HG02840 (cell line): ENCODE measurements around the gene NPHP4.

Experiments used
- ATAC-seq: cut with Tn5 transposase; IDR thresholded peaks from one replicate; pipeline ENCODE4 v1.9.1; 2021; ENCODE audit warnings: mild to moderate bottlenecking, moderate library complexity, moderate number of reproducible peaks; ENCODE audit not compliant: unreplicated experiment, low FRiP score

Gene NPHP4

GRCh38 chr1:5916572-5917280 is 75.5 kb downstream of the NPHP4 start:
- no peak for ATAC-seq

GRCh38 chr1:5915587-5916571 is 76.3 kb downstream of the NPHP4 start:
- ATAC-seq = no peak

DNA sequence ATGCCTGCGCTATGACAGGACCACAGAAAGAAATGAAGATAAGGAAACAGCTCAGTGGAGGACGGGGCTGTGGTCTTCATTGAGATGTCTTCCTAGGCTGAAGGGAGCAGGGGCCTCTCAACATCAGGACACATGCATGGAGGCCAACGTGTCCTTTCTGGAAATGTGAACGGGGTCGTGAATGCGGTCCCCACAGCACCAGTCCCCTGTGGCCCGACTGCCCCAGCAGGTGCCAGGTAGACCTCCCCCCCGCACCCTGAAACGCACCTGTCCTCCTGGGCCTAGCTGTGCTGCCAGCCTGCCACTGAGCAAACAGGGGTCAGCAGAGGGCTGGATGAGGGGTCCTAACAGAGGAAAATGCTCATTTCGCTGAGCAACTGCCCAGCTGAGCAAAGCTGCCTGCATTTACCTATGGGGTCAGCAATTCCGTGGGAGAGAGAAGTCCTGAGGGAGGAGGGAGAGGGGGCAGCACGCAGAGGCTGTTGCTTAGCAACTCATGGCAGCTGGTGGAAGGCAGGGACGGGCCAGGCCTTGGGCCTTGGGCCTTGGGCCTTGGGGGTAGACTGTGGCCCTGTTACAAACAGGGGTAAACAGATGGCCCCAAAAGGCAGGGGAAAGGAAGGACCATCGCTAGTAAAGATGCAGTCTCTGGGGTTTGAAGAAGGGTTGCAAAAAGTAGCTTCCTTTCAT is 77.4 kb downstream of the NPHP4 start:
- ATAC-seq = no peak

DNA sequence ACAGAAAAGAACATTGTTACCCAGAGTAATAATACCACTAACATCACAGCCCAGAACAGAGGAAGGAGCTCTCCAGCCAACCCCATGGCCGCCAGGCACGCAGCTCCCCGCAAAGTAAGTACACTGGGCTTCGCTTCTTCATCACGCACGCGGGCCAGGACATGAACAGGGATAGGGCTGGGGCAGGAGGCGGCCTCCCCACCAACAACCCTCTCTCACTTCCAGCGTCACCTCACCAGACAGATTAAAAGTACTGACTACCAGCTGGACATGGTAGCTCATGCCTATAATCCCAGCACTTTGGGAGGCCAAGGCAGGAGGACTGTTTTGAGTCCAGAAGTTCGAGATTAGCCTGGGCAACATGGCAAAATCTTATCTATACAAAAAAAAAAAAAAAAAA is 78.3 kb downstream of the NPHP4 start:
- ATAC-seq = no peak

DNA sequence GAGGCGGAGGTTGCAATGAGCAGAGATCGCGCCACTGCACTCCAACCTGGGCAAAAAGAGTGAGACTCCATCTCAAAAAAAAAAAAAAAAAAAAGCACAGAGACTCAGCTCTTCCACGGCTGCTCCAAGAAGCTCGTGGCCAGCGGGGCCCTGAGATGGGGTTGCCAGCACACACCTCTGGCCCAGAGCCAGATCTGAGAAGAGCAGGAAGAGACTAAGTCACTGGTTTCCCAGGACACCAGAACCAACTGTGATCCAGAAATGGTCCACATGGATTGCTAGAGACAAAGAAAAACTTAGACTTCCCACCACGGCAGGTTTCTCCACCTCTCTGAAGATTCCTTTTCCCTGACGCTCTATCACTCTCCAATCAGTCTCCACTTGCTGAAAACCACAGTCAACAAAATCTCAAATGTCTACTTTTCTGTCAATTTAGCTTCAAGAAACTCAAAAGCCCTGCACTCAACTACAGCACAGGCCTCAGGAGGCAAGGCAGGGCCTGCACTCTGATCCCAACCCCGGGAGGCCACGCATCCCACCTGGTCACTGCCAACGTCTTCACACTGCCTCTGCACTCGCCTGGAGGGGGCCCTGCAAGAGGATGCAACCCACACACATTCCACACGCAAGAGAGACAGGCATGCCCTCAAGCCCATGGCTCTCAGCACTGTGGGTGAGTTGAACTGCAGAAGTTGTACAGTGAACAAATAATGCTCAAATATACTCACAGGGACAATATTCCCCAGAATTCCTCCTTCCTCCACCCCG is 79.0 kb downstream of the NPHP4 start:
- no peak for ATAC-seq

GRCh38 chr1:5911871-5912271 is 80.4 kb downstream of the NPHP4 start:
- ATAC-seq = no peak

DNA sequence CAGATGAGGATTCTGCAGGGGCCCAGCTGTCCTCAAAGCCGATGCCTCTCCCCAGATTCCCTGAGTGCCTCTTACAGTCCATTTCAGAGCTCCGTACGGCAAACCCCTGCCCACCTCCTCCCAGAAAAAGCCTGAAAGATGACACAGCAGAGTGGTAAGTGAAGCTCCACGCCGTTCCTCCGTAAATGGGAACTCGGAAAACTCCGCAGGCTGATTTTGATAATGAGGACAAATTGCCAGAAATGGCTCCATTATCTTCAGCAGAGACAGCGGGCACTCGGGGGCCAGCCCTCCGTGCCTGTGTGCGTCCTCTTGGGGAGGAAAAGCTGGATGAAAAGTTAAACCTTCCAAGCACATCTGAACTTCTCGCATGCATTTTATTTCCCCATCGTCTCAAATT is 81.1 kb downstream of the NPHP4 start:
- ATAC-seq = no peak

DNA sequence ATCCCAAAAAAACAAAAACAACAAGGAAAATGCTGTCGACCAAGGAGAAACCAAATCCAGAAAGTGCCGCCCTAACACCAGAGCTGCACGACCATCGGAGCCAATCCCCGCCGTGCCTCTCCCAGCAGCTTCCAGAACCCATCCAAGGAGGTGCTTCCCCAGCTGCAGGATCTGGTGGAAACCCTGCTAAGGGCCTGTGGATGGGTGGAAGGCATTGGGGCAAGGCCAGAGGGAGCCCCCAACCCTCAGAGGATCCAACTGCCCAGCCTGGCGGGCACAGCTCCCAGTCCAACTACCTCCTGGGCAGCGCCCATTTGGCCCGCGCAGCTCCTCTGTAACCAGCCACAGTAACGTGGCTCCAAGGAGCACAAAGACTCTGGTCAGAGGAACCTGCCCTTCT is 81.6 kb downstream of the NPHP4 start:
- ATAC-seq = no peak

GRCh38 chr1:5910276-5910620 is 82.0 kb downstream of the NPHP4 start:
- ATAC-seq = no peak

- no peak for ATAC-seq
Observed at GRCh38 chr1:5909576-5910275, 82.5 kb downstream of the NPHP4 start.

DNA sequence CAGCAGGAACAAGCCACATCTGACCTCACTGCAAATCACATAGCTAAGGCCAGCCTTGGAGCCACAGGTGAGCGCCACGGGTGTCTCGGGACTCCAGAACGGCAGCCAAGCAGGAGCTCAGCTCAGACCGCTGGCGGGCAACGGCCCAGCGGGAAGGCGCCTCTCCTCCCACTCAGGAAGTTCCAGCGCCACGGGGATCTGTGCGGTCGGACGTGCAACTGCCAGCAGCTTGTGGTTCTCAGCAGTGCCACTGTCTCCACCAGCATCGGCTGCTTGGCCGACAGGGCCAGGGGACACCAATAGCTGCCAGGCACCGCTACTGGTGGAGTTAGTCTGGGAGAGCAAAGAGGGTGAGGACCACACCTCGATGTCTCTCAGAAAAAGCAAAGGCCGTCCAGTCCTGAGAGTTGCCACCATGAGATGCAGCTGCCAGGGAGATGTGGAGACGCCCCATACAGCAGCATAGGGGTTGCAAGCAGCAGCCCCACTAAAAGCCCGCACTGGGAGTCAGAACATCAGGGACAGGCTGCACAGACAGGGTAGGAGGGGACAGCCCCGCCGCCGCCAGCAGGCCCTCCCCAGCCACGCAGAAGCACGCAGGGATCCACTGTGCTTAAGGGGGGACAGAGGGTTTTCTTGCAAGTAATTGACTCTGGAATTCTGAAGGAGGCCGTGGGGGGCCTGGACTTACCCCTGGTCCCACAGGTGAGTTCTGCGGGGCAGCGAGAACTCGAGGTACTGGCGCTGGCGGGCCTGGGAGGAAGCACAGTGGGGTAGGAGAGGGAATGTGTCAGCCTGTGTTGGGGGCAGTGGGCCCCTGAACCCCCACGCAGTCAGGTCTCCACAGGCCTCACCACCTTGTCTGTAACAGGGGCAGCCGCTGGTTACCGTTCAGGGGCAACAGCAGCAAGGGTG is 83.5 kb downstream of the NPHP4 start:
- ATAC-seq = no peak

DNA sequence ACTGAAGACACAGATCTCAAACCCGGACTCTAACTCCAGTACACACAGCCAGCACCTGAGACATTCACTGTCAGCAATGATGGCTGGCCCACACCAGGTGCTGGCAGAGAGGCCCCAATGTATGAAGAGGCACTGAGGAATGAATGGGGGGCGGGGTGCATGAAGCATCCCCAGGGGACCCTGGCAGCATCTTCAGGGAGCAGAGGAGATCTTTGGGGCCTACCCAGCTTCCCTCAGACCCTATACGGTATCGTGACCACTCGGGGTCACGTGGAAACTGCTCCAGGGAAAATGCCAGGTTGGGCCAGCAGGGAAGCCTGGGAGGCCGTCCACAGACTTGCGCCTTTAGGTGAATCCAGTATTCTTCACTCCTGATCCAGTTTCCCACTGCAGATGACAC is 84.3 kb downstream of the NPHP4 start:
- no peak for ATAC-seq

- ATAC-seq = no peak
Observed at GRCh38 chr1:5907386-5907785, 84.8 kb downstream of the NPHP4 start.

GRCh38 chr1:5906966-5907365 is 85.3 kb downstream of the NPHP4 start:
- no peak for ATAC-seq

- ATAC-seq = no peak
Observed at GRCh38 chr1:5906116-5906515, 86.1 kb downstream of the NPHP4 start.

DNA sequence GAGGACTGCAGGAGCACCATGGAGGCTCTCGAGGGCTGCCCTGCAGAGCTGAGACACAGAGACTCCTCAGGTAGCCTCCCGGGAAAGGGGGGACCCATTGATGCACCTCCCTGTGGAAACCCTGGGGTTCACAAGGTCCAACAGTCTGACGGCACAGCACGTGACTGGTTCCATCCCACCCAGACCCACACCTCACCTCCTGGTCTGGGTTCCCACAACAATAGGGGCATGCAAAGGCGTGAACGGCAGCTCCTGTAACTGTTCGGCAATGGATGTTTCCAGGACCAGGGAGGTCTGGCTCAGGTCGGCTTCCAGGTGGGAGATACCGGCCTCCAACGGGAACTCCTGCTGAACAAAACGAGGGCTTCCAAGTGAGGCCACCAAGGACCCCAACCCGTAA is 86.8 kb downstream of the NPHP4 start:
- no peak for ATAC-seq

DNA sequence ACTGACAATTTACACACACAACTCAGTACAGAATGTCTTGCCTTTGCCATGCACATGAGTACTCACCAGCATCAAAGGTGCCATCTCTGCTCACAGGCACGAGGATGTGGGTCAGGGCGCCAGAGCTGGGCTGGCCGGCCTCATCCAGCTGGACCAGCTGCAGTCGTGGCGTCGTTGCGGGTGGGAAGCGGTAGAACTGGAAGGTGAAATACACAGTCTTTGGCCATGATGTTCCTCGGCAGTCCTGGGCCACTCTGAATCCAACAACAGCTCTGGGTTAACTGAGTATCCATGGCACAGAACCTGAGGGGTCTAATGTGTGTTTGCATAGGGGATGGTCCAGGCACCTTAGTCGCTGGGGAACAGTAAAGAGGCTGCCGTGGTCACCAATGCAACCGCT is 87.7 kb downstream of the NPHP4 start:
- ATAC-seq = no peak

DNA sequence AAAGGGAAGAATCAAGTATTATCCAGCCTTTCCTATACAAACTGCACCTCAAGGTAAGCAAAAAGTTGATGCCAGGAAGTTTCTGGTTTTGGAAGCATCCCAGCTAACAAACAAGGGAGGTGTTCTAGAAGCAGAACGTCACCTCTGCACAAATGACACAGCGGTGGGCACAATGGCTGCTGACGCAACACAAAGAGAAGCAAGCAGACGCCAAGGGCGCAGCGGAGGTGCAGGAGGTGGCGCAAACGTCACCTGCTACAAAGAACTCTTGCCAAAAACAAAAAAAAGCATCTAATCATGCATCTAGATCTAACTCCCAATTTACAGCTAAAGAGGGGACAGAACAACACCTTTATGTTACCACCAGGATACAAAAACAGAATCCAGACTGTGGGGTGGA is 88.5 kb downstream of the NPHP4 start:
- no peak for ATAC-seq

- ATAC-seq = no peak
Observed at GRCh38 chr1:5903031-5903430, 89.2 kb downstream of the NPHP4 start.
